Measurements from ENCODE around the gene SLC1A2.

DNA sequence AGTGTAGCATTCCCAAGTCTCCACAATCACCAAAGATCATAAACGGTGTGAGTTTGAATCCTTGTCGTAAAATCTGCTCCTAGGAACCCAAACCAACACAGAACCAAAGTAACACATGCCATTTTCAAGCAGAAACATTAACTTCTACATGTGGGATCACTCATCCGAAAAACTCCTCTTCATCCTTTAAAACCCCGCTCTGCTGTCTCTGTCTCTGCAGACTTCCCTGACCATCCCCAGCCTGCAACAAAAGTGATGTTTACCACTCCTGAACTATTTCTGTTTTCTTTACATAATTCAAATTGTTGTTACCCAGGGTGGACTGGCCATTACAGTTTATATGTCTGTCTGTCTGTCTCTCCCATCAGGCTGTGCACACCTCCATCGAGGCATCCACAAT, 54.0 kb downstream of the SLC1A2 start:
- TF ChIP-seq, protein P1, sequence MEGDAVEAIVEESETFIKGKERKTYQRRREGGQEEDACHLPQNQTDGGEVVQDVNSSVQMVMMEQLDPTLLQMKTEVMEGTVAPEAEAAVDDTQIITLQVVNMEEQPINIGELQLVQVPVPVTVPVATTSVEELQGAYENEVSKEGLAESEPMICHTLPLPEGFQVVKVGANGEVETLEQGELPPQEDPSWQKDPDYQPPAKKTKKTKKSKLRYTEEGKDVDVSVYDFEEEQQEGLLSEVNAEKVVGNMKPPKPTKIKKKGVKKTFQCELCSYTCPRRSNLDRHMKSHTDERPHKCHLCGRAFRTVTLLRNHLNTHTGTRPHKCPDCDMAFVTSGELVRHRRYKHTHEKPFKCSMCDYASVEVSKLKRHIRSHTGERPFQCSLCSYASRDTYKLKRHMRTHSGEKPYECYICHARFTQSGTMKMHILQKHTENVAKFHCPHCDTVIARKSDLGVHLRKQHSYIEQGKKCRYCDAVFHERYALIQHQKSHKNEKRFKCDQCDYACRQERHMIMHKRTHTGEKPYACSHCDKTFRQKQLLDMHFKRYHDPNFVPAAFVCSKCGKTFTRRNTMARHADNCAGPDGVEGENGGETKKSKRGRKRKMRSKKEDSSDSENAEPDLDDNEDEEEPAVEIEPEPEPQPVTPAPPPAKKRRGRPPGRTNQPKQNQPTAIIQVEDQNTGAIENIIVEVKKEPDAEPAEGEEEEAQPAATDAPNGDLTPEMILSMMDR (conservative IDR thresholded peaks at IDR 0.05; ENCODE audit: low read depth, low read length): no peak
- TF ChIP-seq EZH2 (IDR thresholded peaks at IDR 0.05; ENCODE audit: borderline replicate concordance, low read depth, low read length, poor library complexity, severe bottlenecking): no peak
